Measurements from ENCODE around the gene ANKS1A.

The ANKS1A gene

GRCh38 chr6:35037664-35038038 lies 148.6 kb downstream of the ANKS1A start:
- DNase-seq (ENCODE audit: low read depth in 2 of 2): no peak

DNA sequence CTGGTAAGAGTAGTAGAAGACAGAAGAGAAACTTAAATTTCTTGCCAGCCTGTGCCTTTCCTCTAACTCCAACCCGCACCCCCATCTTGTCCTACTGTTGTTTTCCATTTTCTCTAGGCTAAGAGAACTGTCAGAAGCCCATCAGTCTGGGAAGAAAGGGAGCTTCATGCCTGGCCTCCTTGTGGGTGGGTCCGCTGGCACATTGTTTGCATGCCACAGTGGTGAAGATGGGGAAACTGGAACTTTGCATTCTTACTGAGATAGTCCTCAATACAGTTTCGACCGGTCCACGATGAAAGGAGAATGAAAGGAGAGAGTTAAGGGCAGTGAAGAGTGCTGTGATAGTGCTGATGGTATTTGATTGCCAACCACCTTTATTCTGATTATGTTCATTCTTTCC lies 149.0 kb downstream of the ANKS1A start:
- DNase-seq (ENCODE audit: low read depth in 2 of 2): no peak

GRCh38 chr6:35040398-35040797 lies 151.3 kb downstream of the ANKS1A start:
- DNase-seq (ENCODE audit: low read depth in 2 of 2): no peak

- no peak for DNase-seq (ENCODE audit: low read depth in 2 of 2)
These were observed 152.2 kb downstream of the ANKS1A start for GRCh38 chr6:35041086-35041861.

- DNase-seq (ENCODE audit: low read depth in 2 of 2): no peak
These were observed 153.2 kb downstream of the ANKS1A start for GRCh38 chr6:35042031-35042815.

DNA sequence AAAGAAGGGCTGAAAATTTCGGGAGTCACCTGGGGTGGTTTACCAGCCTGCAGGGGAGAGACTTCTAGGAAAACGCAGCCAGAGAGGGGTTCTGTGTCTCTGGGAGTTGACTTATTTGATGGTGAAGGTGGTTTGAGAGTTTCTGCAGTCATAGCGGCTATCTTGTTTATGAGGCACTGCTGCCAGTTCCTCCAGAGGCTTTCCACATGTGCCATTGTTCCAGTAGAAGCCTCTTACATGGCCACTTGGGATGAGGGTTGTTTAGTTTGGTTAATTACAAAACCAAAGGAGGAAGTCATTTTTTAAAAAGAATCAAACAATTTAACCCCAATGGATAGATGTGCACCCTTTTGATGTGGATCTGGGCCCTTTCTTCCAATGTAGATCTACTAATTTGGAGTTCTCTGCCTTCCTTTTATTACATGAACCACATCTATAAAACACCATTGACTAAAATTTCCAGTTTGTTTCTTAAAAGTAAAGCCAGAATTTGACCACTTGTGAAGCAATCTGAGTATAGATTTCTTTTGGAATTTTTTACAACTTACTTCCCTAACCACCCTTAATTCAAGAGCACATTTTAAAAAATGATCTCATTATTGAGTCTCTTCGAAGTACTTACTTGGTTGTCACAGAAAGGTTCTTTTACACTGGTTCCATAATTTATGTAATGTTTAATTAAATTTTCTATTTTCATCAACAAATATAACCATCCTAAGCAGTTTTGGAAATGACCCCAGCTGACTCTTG lies 154.5 kb downstream of the ANKS1A start:
- DNase-seq (ENCODE audit: low read depth in 2 of 2): no peak

GRCh38 chr6:35044145-35044745 lies 155.2 kb downstream of the ANKS1A start:
- no peak for DNase-seq (ENCODE audit: low read depth in 2 of 2)

DNA sequence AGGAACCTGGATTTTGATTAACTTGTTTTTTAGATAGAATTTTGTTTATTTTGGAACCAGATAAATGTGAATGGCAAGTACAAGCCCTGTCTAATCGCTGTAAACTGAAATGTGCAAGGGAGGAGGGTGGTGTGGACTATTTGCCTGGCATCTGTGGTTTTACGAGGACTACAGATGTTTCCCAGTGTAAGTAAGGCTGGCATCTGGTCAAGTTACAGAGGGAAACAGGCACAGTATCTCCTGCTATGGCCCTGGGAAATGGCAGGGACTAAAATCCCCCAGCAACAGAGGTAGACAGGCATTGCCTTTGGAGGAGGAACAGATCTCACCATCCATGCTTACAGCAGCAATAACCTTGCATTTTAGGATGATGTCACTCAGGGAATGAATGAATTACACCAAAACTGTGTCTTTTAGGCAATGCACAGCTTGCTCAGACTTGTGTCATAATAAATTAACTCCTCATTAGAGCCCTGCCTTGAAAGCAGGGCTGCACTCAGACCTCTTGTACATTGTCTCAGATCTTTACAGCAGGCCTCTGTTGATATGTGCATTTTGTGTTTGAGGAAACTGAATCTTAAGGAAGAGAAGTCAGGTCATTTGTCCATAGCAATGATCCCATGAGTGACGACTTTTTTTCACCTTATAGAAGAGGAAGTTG lies 155.8 kb downstream of the ANKS1A start:
- no peak for DNase-seq (ENCODE audit: low read depth in 2 of 2)

- no peak for DNase-seq (ENCODE audit: low read depth in 2 of 2)
These were observed 157.0 kb downstream of the ANKS1A start for GRCh38 chr6:35046103-35046502.

GRCh38 chr6:35046862-35047261 lies 157.8 kb downstream of the ANKS1A start:
- no peak for DNase-seq (ENCODE audit: low read depth in 2 of 2)

DNA sequence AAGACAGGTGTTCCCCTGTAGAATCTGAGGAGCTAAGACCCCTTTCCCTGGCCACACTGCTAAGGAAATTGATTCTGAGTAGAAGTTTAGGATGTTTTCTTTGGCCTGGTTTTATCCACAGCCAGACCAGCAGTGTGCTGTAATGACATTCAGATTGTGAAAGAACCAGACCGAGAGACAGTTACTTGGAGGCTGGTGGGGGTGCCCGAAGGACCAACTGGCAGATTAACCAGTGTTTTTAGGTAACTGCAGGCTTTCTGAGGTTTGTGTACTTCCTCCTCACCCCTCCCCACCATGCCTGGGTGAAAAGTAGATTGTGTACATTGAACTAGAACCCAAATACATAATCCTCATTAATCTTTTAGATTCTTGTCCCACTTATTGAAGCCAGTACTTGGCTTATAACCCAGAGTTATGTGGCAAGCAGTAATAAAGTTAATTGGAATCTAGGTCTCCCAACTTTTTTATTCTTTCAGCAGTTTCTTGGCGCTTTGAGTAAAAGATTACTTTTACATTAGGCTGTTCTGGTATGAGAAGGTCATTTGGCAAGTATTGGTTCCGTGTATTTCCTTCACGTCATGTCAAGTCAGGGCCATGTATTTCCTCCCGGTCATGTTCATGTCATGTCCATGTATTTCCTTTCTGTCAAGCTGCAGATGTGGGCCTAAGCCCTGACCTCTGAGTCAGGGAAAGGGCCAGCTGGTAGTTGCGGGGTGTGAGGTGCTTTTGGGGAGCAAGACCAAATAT lies 158.4 kb downstream of the ANKS1A start:
- no peak for DNase-seq (ENCODE audit: low read depth in 2 of 2)

GRCh38 chr6:35048031-35048613 lies 159.1 kb downstream of the ANKS1A start:
- DNase-seq (ENCODE audit: low read depth in 2 of 2): no peak

- no peak for DNase-seq (ENCODE audit: low read depth in 2 of 2)
These were observed 159.6 kb downstream of the ANKS1A start for GRCh38 chr6:35048631-35049083.

- no peak for DNase-seq (ENCODE audit: low read depth in 2 of 2)
These were observed 160.2 kb downstream of the ANKS1A start for GRCh38 chr6:35049156-35049735.

DNA sequence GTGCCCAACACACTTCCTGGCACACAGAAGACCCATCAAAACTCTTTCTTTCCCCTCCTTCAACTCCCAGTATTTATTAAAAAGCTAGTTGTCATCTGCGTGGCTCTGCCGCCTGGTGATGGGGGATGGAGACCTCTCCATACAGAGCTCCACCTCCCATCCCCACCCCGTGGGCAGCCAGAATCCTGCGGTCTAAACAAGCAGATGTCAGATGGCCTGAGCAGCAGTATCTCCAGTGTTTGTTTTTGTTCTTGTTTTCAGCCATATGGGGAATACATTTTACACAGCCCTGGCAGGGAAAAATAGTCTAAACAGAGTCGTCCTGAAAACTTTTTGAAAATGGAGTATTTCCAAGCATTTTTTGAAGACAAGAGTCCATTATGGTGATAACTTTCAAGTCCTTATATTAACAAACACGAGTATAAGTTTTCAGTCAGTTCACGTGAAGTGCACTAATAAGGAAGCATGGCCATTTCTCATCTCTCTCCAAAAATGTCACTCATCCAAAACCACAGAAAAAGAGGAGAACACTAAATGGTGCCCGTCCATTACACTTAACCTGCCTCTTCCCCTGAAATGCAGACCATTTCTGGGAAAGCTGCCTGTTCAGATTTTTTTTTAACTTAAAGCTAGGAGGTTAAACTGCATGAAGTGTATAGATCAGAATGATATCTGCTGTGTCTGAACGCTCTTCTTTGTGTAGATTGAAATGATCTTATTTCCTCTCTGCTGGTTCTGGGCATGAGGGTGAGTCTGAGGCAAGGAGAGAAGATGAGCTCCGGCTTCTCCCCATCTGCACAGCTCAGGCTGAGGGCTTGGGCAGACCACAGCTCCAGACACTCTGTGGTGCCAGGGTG lies 161.1 kb downstream of the ANKS1A start:
- no peak for DNase-seq (ENCODE audit: low read depth in 2 of 2)

DNA sequence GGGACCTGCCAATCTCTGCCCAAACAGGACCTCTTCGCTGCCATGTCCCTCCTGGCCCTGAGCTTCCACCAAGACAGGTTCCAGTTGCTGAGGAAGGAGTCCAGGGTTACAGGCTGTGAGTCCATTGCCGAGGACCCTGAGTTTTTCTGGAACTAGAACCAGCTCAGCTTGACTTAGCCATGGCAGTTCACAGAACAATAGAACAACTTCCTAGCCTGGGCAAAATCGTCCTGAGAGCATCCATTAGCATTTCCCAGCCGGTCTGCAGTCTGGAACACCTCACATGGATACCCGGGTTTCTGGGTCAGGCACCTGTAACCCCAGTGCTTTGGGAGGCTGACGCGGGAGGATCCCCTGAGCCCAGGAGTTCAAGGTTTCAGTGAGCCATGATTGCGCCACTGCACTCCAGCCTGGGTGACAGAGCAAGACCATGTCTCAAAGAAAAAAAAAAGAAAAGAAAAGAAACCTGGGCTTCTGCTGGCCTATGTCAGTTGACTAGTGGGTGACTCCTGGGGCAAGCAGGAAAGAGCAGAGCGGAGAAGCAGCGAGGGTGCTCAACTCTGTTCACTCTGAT lies 161.8 kb downstream of the ANKS1A start:
- no peak for DNase-seq (ENCODE audit: low read depth in 2 of 2)

DNA sequence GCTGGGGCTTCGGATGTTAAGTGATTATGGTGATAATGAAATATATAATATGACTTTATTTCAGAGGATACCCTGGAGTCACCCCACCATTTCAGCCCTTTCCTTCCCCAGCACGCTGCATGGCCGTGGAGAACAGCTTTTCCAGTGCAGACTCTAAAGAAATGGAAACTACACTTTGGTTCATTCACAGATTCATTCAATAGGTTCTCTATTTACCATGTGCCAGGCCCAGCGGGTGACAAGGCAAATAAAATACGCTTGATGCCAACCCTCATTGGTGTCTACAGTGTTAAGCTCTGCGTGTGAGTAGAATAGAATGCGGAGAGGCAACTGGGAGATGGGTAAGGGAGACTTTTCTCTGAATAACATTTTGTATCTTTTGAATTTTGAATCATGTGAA lies 162.3 kb downstream of the ANKS1A start:
- DNase-seq (ENCODE audit: low read depth in 2 of 2): no peak

GRCh38 chr6:35051997-35052583 lies 163.0 kb downstream of the ANKS1A start:
- no peak for DNase-seq (ENCODE audit: low read depth in 2 of 2)

Measured in stimulated activated CD4-positive, alpha-beta T cell treated with anti-CD3 and anti-CD28 coated beads, Interleukin-4, amount 100 ng/mL, for 48 hours (primary cell).